Esophagus squamous epithelium (tissue), 4 donors: ENCODE results near the gene KCTD1.

Experiments used
- CTCF ChIP-seq, 6 experiments: fragments of 450-650 bp in 4 of 6; fragments of 200-600 bp in 2 of 6; sonication (generic) in 2 of 6; IDR thresholded peaks; one replicate each; pipeline ENCODE4 v1.5.1; 2016 to 2019; ENCODE audit warnings: antibody characterized with exemption in 6 of 6, mild to moderate bottlenecking in 4 of 6, moderate library complexity in 4 of 6
- POLR2A ChIP-seq, 4 donors: fragments of 450-650 bp; IDR thresholded peaks; one replicate each; pipeline ENCODE4 v1.6.1; 2017; ENCODE audit warnings: antibody characterized with exemption in 4 of 4, mild to moderate bottlenecking in 4 of 4, moderate library complexity in 3 of 4

DNA sequence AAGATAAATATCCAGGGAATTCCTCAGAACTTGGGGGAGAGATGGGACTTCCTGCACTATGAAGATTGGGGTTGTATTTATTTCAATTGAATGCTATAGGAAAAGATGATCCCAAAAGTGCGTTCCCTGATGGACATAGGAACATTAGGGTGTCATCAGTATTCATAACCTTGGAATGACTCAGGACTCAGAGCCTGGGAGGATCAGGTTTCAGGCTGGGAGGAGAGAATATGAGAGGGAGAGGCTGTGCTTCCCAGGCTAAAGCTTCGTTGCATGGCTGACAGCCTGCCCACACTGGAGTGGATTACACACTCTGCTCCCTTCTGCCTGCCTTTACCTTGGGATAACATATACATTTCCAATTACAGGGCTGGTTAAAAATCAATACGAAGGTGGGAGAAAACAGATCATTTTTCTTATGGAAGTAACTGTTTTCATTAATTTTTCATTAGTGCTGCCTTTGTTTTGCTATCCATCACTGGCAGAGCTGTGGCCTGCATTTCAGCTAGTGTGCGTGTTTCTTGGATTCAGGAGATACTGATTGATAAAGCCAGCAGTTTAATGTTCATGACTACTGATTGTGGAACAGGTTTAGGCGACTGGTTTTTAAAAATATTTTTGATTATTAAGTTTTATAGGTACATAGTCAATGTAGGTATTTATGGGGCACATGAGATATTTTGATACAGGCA, 118.7 kb downstream of the KCTD1 start:
- TF ChIP-seq POLR2A (IDR thresholded peaks at IDR 0.05) (no peak), CTCF (IDR thresholded peaks at IDR 0.05) (no peak)
